ENCODE results near the gene C1QTNF6. TPM values are rescaled to one million over a fixed set of nuclear protein-coding genes. Genes with fewer than 3 reads are reported as not detected.

Gene C1QTNF6
- total and polyA plus RNA-seq, 3 donors from 2014 or later = 12.6 to 15.0 (median 14.8) TPM

- Histone ChIP-seq H3K27ac (no peak overlapping the region), H3K27me3 (no peaks in the 10 kb centered on the region), H3K9me3 (no peaks in the 10 kb centered on the region), H3K4me1 (peaks cover 25% of the 10 kb centered on the region), H3K4me3 (no peak overlapping the region), H3K36me3 (ENCODE audit: low read depth, missing control alignments) (no peaks in the 10 kb centered on the region)
- DNase-seq = no peak
- TF ChIP-seq POLR2A (IDR thresholded peaks at IDR 0.05) (no peak), CTCF (IDR thresholded peaks at IDR 0.05) (no peak)
- 52 to 61% methylated on average over 5 to 8 of the region's 8 CpGs for WGBS, 2 donors
- intact Hi-C loops (cut with DNase I; ENCODE audit: low total_unique reads) = no loop called here
Observed at GRCh38 chr22:37229805-37230672, 42.0 kb upstream of the C1QTNF6 start.

- no peak for DNase-seq
- peaks cover 22% of the 10 kb centered on the region for H3K4me1 ChIP-seq
- no peak overlapping the region for H3K27ac ChIP-seq
- no peak overlapping the region for H3K4me3 ChIP-seq
- no peaks in the 10 kb centered on the region for H3K36me3 ChIP-seq (ENCODE audit: low read depth, missing control alignments)
- no peak for TF ChIP-seq CTCF (IDR thresholded peaks at IDR 0.05)
- no peak for TF ChIP-seq POLR2A (IDR thresholded peaks at IDR 0.05)
- no peaks in the 10 kb centered on the region for H3K9me3 ChIP-seq
- H3K27me3 ChIP-seq = no peaks in the 10 kb centered on the region
- WGBS, 2 donors = 66 to 67% methylated on average over 6 to 7 of the region's 7 CpGs
- intact Hi-C loops (cut with DNase I; ENCODE audit: low total_unique reads) = no loop called here
Observed at GRCh38 chr22:37229012-37229804, 41.2 kb upstream of the C1QTNF6 start.

- no peak overlapping the region for H3K27ac ChIP-seq
- H3K9me3 ChIP-seq = no peaks in the 10 kb centered on the region
- no peaks in the 10 kb centered on the region for H3K27me3 ChIP-seq
- intact Hi-C loops (cut with DNase I; ENCODE audit: low total_unique reads) = no loop called here
- H3K36me3 ChIP-seq (ENCODE audit: low read depth, missing control alignments) = no peaks in the 10 kb centered on the region
- H3K4me3 ChIP-seq = no peak overlapping the region
- WGBS, 2 donors = 80% methylated on average over 19 to 20 of the region's 20 CpGs
- peaks cover 19% of the 10 kb centered on the region for H3K4me1 ChIP-seq
- DNase-seq = no peak
- TF ChIP-seq POLR2A (IDR thresholded peaks at IDR 0.05) (no peak), CTCF (IDR thresholded peaks at IDR 0.05) (no peak)
Observed at GRCh38 chr22:37228106-37229011, 40.3 kb upstream of the C1QTNF6 start.

- intact Hi-C loops (cut with DNase I; ENCODE audit: low total_unique reads) = no loop called here
- Histone ChIP-seq H3K27me3 (no peaks in the 10 kb centered on the region), H3K4me3 (no peak overlapping the region), H3K36me3 (ENCODE audit: low read depth, missing control alignments) (no peaks in the 10 kb centered on the region), H3K27ac (no peak overlapping the region), H3K9me3 (no peaks in the 10 kb centered on the region), H3K4me1 (peaks cover 19% of the 10 kb centered on the region)
- TF ChIP-seq CTCF (IDR thresholded peaks at IDR 0.05) (no peak), POLR2A (IDR thresholded peaks at IDR 0.05) (no peak)
- no peak for DNase-seq
- 84% methylated on average over 14 of the region's 14 CpGs; no CpG with 5 or more reads in 1 of the 2 donors for WGBS, 2 donors
Observed at GRCh38 chr22:37226514-37226913, 38.5 kb upstream of the C1QTNF6 start.

Measured in testis (tissue), 3 donors.